IMR-90 (cell line): ENCODE measurements around the gene PRDM15. TPM values are rescaled to one million over a fixed set of nuclear protein-coding genes. Genes with fewer than 3 reads are reported as not detected.

Experiments
- ATAC-seq: fragments of 200-7000 bp; cut with Tn5 transposase; 2 replicates; pipeline ENCODE4 v1.9.1; 2020; ENCODE audit warnings: low read depth, mild to moderate bottlenecking, moderate library complexity
- BruUV-seq: library from RNA; stranded (reverse); fragments of 400-500 nt; replicated peaks from 2 replicates; lab custom pipeline; 2021; lab: Mats Ljungman, UMichigan
- CTCF ChIA-PET: fragments of 300-600 bp; formaldehyde crosslinking; extraction: SDS; loops from one replicate; lab custom pipeline; 2021; ENCODE audit warnings: antibody characterized with exemption; lab: Yijun Ruan, JAX
- POLR2A ChIA-PET: fragments of 300-600 bp; sonication (Branson Sonifier 250); formaldehyde crosslinking; loops from one replicate; lab custom pipeline; 2022; ENCODE audit warnings: antibody characterized with exemption; ENCODE audit not compliant: unreplicated experiment; lab: Charles Lee
- DNase-seq: peaks from one replicate; pipeline ENCODE4 v3.0.0; 2013
- H2AFZ ChIP-seq: replicated peaks from 2 replicates; pipeline ENCODE3; 2013; ENCODE audit warnings: low read length, mild to moderate bottlenecking; ENCODE audit not compliant: poor library complexity
- H2AK5ac ChIP-seq: 2 replicates; pipeline ENCODE4 v1.6.1; 2013; ENCODE audit warnings: low read depth, low read length, inconsistent platforms
- H2AK9ac ChIP-seq: replicated peaks from 2 replicates; pipeline ENCODE3; 2013; ENCODE audit warnings: mild to moderate bottlenecking, low read depth, low read length, moderate library complexity; ENCODE audit not compliant: poor library complexity
- H2BK120ac ChIP-seq: 2 replicates; pipeline ENCODE4 v1.6.1; 2013; ENCODE audit warnings: low read depth, low read length, inconsistent platforms
- H2BK15ac ChIP-seq: 3 replicates; pipeline ENCODE4 v1.6.1; 2013; ENCODE audit warnings: low read depth, low read length, inconsistent platforms
- H2BK20ac ChIP-seq: 2 replicates; pipeline ENCODE4 v1.6.1; 2013; ENCODE audit warnings: low read depth, mild to moderate bottlenecking, inconsistent platforms, low read length, moderate library complexity
- H2BK5ac ChIP-seq: 2 replicates; pipeline ENCODE4 v1.6.1; 2013; ENCODE audit warnings: mild to moderate bottlenecking, low read depth, low read length, inconsistent platforms; ENCODE audit not compliant: poor library complexity, severe bottlenecking
- H3K14ac ChIP-seq: replicated peaks from 2 replicates; pipeline ENCODE4 v1.6.1; 2013; ENCODE audit warnings: low read depth, low read length, inconsistent platforms
- H3K18ac ChIP-seq: 2 replicates; pipeline ENCODE4 v1.6.1; 2013; ENCODE audit warnings: low read depth, low read length, control low read depth
- H3K23ac ChIP-seq: 2 replicates; pipeline ENCODE4 v1.6.1; 2013; ENCODE audit warnings: low read depth, low read length, inconsistent platforms
- H3K27ac ChIP-seq: 2 replicates; pipeline ENCODE4 v1.5.1; 2013; ENCODE audit warnings: mild to moderate bottlenecking, control low read depth, low read length; ENCODE audit not compliant: insufficient read depth
- H3K27me3 ChIP-seq: 2 replicates; pipeline ENCODE4 v1.6.1; 2013; ENCODE audit warnings: low read length; ENCODE audit not compliant: control insufficient read depth, insufficient read depth
- H3K36me3 ChIP-seq: 2 replicates; pipeline ENCODE4 v1.6.1; 2013; ENCODE audit warnings: low read length, mixed read lengths; ENCODE audit not compliant: control insufficient read depth, insufficient read depth
- H3K4ac ChIP-seq: 2 replicates; pipeline ENCODE4 v1.6.1; 2013; ENCODE audit warnings: low read depth, low read length, inconsistent platforms
- H3K4me1 ChIP-seq: 2 replicates; pipeline ENCODE4 v1.6.1; 2013; ENCODE audit warnings: low read length, mixed read lengths; ENCODE audit not compliant: control insufficient read depth, insufficient read depth
- H3K4me2 ChIP-seq: 2 replicates; pipeline ENCODE4 v1.6.1; 2013; ENCODE audit warnings: low read depth, mild to moderate bottlenecking, control low read depth, low read length, moderate library complexity
- H3K4me3 ChIP-seq: 2 replicates; pipeline ENCODE4 v1.5.1; 2013; ENCODE audit warnings: low read depth, mild to moderate bottlenecking, control low read depth, low read length, moderate library complexity; ENCODE audit not compliant: insufficient read depth
- H3K56ac ChIP-seq: 2 replicates; pipeline ENCODE4 v1.6.1; 2013; ENCODE audit warnings: low read length, inconsistent platforms; ENCODE audit not compliant: insufficient read depth; ENCODE audit errors: extremely low read depth
- H3K79me1 ChIP-seq, 2 experiments: 2 replicates each; pipeline ENCODE4 v1.6.1; 2013; ENCODE audit warnings: low read length in 2 of 2, inconsistent platforms in 1 of 2, low read depth in 1 of 2
- H3K9ac ChIP-seq: 2 replicates; pipeline ENCODE4 v1.6.1; 2013; ENCODE audit warnings: low read depth, low read length, control low read depth
- H3K9me1 ChIP-seq: 2 replicates; pipeline ENCODE4 v1.6.1; 2013; ENCODE audit warnings: low read length, inconsistent platforms; ENCODE audit not compliant: insufficient read depth
- H3K9me3 ChIP-seq: 2 replicates; pipeline ENCODE4 v1.6.1; 2013; ENCODE audit warnings: low read length; ENCODE audit not compliant: control insufficient read depth, insufficient read depth
- H4K20me1 ChIP-seq: 2 replicates; pipeline ENCODE4 v1.6.1; 2013; ENCODE audit warnings: low read length, inconsistent platforms; ENCODE audit not compliant: insufficient read depth
- H4K5ac ChIP-seq: 2 replicates; pipeline ENCODE4 v1.6.1; 2013; ENCODE audit warnings: mild to moderate bottlenecking, low read depth, low read length, control low read depth
- H4K8ac ChIP-seq, 2 experiments: 2 replicates each; pipeline ENCODE4 v1.6.1; 2013; ENCODE audit warnings: low read depth in 2 of 2, low read length in 2 of 2, control low read depth in 1 of 2, inconsistent platforms in 1 of 2
- H4K91ac ChIP-seq: 2 replicates; pipeline ENCODE4 v1.6.1; 2013; ENCODE audit warnings: low read depth, low read length, inconsistent platforms; ENCODE audit not compliant: insufficient read depth
- BHLHE40 ChIP-seq: fragments of 150-350 bp; IDR thresholded peaks from 2 replicates; pipeline ENCODE4 v1.6.1; 2016; ENCODE audit warnings: mild to moderate bottlenecking, low read depth, low read length
- CEBPB ChIP-seq: IDR thresholded peaks from 2 replicates; pipeline ENCODE4 v1.6.1; 2012; ENCODE audit warnings: low read depth, low read length, improper control_type of control experiment
- CHD1 ChIP-seq: IDR thresholded peaks from 2 replicates; pipeline ENCODE4 v1.6.1; 2012; ENCODE audit warnings: low read depth, low read length, improper control_type of control experiment
- FOS ChIP-seq: fragments of 150-350 bp; IDR thresholded peaks from 2 replicates; pipeline ENCODE4 v1.6.1; 2016; ENCODE audit warnings: low read depth, low read length
- MAFK ChIP-seq: IDR thresholded peaks from 2 replicates; pipeline ENCODE4 v1.6.1; 2012; ENCODE audit warnings: low read depth, low read length, improper control_type of control experiment
- MXI1 ChIP-seq: IDR thresholded peaks from 2 replicates; pipeline ENCODE4 v1.6.1; 2012; ENCODE audit warnings: low read depth, mild to moderate bottlenecking, low read length, moderate library complexity, borderline replicate concordance
- NFE2L2 ChIP-seq: fragments of 150-350 bp; IDR thresholded peaks from 2 replicates; pipeline ENCODE4 v1.6.1; 2016; ENCODE audit warnings: low read depth, mild to moderate bottlenecking, low read length
- POLR2A ChIP-seq: IDR thresholded peaks from 2 replicates; pipeline ENCODE4 v1.6.1; 2012; ENCODE audit warnings: mild to moderate bottlenecking, low read depth, low read length
- RAD21 ChIP-seq: IDR thresholded peaks from 2 replicates; pipeline ENCODE4 v1.6.1; 2012; ENCODE audit warnings: low read length, improper control_type of control experiment
- RCOR1 ChIP-seq: IDR thresholded peaks from 2 replicates; pipeline ENCODE4 v1.6.1; 2012; ENCODE audit warnings: mild to moderate bottlenecking, low read length, improper control_type of control experiment; ENCODE audit not compliant: insufficient replicate concordance
- RFX5 ChIP-seq: IDR thresholded peaks from 2 replicates; pipeline ENCODE4 v1.8.0; 2012; ENCODE audit warnings: low read depth, mild to moderate bottlenecking, low read length, moderate library complexity
- SMC3 ChIP-seq: fragments of 150-350 bp; IDR thresholded peaks from 2 replicates; pipeline ENCODE4 v1.6.1; 2016; ENCODE audit warnings: low read depth, mild to moderate bottlenecking, antibody characterized with exemption, low read length, moderate library complexity
- WGBS, 2 experiments: methylation state at CpG; one replicate each; pipeline versions ENCODE4 v1.1.5 to v1.1.7; 2013; ENCODE audit warnings: missing lambda C conversion rate in 2 of 2; ENCODE audit not compliant: insufficient read length in 1 of 2; ENCODE audit errors: extremely low coverage in 2 of 2; 5-methylcytosine and 5-hydroxymethylcytosine counted together
- dilution Hi-C: fragments of 300-500 bp; cut with HindIII; formaldehyde crosslinking; loops from one replicate; pipeline ENCODE4 v1.14.3; 2018; ENCODE audit warnings: low sequenced_read_pairs; ENCODE audit not compliant: unreplicated experiment
- in situ Hi-C: fragments of 300-500 bp; cut with MboI; formaldehyde crosslinking; loops from 3 replicates; pipeline ENCODE4 v1.14.3; 2019; ENCODE audit warnings: low sequenced_read_pairs, inconsistent platforms, mixed read lengths
- intact Hi-C: fragments of 100-400 bp; cut with micrococcal nuclease; formaldehyde crosslinking; loops from 2 replicates; pipeline ENCODE4 v1.10.0; 2022
- polyA plus RNA-seq, 3 experiments: library from polyadenylated mRNA; depleted of rRNA; stranded (reverse); fragments of >200 nt; gene quantifications; 2 replicates each; pipeline ENCODE4 v1.2.3, GENCODE V29; 2012; ENCODE audit warnings: low replicate concordance in 1 of 3
- total RNA-seq: library from RNA; depleted of rRNA; stranded (reverse); fragments of >200 nt; gene quantifications from 2 replicates; pipeline ENCODE4 v1.2.3, GENCODE V29; 2012
- TF ChIP-seq, protein P1 (sequence below): fragments of 150-350 bp; IDR thresholded peaks from 2 replicates; pipeline ENCODE4 v1.6.1; 2016; ENCODE audit warnings: low read depth, mild to moderate bottlenecking, low read length, moderate library complexity, borderline replicate concordance
- TF ChIP-seq, protein P2 (sequence below): conservative IDR thresholded peaks from 2 replicates; pipeline ENCODE4 v1.5.1; 2012; ENCODE audit warnings: mild to moderate bottlenecking, low read depth, low read length, improper control_type of control experiment

The PRDM15 gene
- total and polyA plus RNA-seq, 2 of the 4 experiments (the other 2 are of a cell fraction): 7.3 to 8.8 TPM

DNA sequence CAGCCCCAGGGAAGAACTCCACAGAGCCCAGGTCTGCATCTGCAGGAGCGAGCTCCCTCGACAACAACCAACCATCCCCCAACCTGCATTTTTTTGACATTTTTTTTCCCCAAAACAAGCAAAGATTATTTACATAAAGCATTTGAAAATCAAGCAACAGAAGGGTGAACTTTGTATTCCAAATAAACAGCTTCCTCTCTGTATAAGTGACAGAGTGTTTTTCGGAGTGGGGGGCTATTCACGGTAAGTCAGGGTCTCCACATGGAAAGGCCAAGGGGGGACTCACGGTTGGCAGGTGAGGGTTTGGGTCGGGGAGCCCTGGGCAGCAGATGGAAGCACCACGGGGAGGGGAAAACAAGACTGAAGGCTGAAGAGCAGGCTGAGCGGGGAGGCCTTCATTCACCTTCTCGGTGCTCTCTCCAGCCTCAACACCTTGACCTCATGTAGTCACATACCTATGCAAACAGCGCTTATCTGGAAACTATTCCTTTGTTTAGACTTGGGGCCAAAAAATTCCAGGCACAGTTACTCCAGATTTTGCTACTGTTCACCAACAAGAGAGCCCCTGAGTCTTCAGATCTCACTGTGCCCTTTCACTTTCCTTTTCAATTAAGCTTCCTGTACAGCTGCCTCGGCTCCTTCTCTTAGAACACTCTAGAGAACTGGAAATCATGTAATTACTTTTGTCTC is 47.1 kb upstream of the PRDM15 start:
- peak overlapping the region; percentile 72 for H2AFZ ChIP-seq
- peak overlapping the region; percentile 96 for H3K27ac ChIP-seq
- TF ChIP-seq FOS: no peak
- TF ChIP-seq RCOR1: no peak
- TF ChIP-seq SMC3: no peak
- TF ChIP-seq BHLHE40: no peak
- TF ChIP-seq RFX5: no peak
- no peak for TF ChIP-seq CEBPB
- no peak for TF ChIP-seq CHD1
- no peak for TF ChIP-seq MXI1
- TF ChIP-seq, protein P1, sequence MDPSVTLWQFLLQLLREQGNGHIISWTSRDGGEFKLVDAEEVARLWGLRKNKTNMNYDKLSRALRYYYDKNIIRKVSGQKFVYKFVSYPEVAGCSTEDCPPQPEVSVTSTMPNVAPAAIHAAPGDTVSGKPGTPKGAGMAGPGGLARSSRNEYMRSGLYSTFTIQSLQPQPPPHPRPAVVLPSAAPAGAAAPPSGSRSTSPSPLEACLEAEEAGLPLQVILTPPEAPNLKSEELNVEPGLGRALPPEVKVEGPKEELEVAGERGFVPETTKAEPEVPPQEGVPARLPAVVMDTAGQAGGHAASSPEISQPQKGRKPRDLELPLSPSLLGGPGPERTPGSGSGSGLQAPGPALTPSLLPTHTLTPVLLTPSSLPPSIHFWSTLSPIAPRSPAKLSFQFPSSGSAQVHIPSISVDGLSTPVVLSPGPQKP: no peak
- no peak for TF ChIP-seq NFE2L2
- TF ChIP-seq POLR2A: no peak
- TF ChIP-seq, protein P2, sequence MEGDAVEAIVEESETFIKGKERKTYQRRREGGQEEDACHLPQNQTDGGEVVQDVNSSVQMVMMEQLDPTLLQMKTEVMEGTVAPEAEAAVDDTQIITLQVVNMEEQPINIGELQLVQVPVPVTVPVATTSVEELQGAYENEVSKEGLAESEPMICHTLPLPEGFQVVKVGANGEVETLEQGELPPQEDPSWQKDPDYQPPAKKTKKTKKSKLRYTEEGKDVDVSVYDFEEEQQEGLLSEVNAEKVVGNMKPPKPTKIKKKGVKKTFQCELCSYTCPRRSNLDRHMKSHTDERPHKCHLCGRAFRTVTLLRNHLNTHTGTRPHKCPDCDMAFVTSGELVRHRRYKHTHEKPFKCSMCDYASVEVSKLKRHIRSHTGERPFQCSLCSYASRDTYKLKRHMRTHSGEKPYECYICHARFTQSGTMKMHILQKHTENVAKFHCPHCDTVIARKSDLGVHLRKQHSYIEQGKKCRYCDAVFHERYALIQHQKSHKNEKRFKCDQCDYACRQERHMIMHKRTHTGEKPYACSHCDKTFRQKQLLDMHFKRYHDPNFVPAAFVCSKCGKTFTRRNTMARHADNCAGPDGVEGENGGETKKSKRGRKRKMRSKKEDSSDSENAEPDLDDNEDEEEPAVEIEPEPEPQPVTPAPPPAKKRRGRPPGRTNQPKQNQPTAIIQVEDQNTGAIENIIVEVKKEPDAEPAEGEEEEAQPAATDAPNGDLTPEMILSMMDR: no peak
- no peak for TF ChIP-seq RAD21
- TF ChIP-seq MAFK: no peak
- H2BK5ac ChIP-seq: peak overlapping the region; percentile 80
- H4K91ac ChIP-seq: peak overlapping the region; percentile 62
- peaks cover 19% of the 10 kb centered on the region for H3K9me1 ChIP-seq
- H3K4ac ChIP-seq: peak overlapping the region; percentile 87
- H3K79me1 ChIP-seq: peaks cover 27 to 52% of the 10 kb centered on the region in 2 experiments
- 27% methylated on average over 2 of the region's 11 CpGs; no CpG with 5 or more reads in 1 of the 2 experiments for whole genome bisulfite sequencing, 2 experiments
- CTCF ChIA-PET: interaction anchor here (1.5 kb wide), 1 partner anchor 313 kb away, joined by 4 read pairs; no protein-coding TSS in a partner anchor
- H3K56ac ChIP-seq: peak overlapping the region; percentile 81
- peak overlapping the region; percentile 99 for H4K5ac ChIP-seq
- H2BK120ac ChIP-seq: peak overlapping the region; percentile 88
- no TSS peak for BruUV-seq
- H3K9me3 ChIP-seq: no peaks in the 10 kb centered on the region
- H2BK15ac ChIP-seq: peak overlapping the region; percentile 75; the same call in 1 of the 3 replicates
- peak overlapping the region; percentile 44; the same call in 1 of the 2 replicates for H2BK20ac ChIP-seq
- no peaks in the 10 kb centered on the region for H4K20me1 ChIP-seq
- H3K4me1 ChIP-seq: peaks cover 17% of the 10 kb centered on the region
- H3K36me3 ChIP-seq: no peaks in the 10 kb centered on the region; the same call in 1 of the 2 replicates
- H3K4me2 ChIP-seq: peak overlapping the region; percentile 99
- H4K8ac ChIP-seq: peak overlapping the region; percentile 57 to 95
- H3K18ac ChIP-seq: peak overlapping the region; percentile 98
- dilution Hi-C loops: no loop called here
- ATAC-seq (peak; percentile 77), DNase-seq (peak; percentile 66)
- H2AK9ac ChIP-seq: peak overlapping the region; percentile 58
- H3K4me3 ChIP-seq: peak overlapping the region; percentile 52
- H3K23ac ChIP-seq: peak overlapping the region; percentile 87
- peak overlapping the region; percentile 53; the same call in 1 of the 2 replicates for H2AK5ac ChIP-seq
- intact Hi-C loops: no loop called here
- in situ Hi-C loops: no loop called here
- H3K9ac ChIP-seq: peak overlapping the region; percentile 95
- POLR2A ChIA-PET: interaction anchor here (0.5 to 1.3 kb wide), 3 partner anchors 15 to 118 kb away, joined by 3 to 15 read pairs (median 3); no protein-coding TSS in a partner anchor
- H3K14ac ChIP-seq: peak overlapping the region; percentile 89
- no peaks in the 10 kb centered on the region for H3K27me3 ChIP-seq
